ENCODE results near the gene MYCBPAP.

The MYCBPAP gene

DNA sequence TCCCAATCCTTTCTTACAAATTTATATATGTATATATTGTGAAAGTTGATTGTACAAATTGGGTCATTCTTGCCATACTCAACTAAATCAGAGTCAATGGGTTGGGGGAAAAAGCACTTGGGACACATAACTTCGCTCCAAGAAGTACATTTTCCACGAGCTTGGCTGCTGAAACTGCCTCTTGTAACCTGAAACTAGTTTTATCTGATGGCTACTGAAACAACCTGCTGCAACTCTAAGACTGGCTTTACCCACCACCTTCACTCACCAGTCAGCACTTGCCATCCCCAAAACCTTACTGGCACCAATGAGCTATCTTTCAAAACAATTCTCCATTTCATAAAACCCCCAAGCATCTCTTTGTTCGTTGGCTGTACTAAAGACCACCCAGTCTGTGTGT is 14.5 kb upstream of the MYCBPAP start:
- no peak for DNase-seq

DNA sequence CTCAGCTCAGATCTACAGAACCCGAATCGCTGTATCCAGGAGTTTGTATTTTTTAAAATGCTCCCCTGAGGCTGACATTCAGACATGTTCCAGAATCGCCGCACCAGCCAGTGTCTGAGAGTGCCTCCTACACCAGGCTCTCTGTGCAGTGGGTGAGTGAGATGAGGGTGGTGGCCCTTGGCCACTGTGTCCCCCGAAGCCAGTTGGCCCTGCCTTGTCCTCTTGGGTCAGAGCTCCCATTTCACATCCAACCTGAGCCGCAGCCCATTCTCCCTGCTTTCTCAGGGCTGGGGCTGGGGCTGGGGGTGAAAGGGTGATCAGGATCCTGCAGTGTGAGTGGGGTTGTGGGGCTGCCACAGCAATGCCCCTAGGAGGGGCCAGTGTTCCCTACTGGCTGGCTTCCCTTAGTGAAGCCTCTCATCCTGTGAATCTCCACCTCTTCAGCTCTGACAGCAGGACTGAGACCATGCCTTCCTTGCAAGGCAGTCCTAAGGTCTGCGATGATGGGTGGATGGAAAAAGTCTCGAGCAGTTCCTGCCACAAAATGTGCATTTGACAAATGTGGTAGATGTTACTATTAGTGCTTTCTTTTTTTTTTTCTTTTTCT is 12.9 kb upstream of the MYCBPAP start:
- no peak for DNase-seq

DNA sequence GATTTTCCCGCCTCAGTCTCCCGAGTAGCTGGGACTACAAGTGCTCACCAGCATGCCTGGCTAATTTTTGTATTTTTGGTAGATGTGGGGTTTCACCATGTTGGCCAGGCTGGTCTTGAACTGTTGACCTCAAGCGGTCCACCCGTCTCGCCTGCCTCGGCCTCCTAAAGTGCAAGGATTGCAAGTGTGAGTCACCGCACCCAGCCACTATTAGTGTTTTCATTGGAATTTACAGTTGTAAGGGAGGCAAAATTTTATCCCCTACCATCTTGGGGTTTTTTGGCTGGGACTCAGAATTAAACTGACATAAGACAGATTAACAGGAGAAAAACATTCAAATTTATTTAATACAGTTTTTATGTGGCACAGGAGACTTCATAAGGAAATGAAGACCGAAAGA is 12.3 kb upstream of the MYCBPAP start:
- no peak for DNase-seq

DNA sequence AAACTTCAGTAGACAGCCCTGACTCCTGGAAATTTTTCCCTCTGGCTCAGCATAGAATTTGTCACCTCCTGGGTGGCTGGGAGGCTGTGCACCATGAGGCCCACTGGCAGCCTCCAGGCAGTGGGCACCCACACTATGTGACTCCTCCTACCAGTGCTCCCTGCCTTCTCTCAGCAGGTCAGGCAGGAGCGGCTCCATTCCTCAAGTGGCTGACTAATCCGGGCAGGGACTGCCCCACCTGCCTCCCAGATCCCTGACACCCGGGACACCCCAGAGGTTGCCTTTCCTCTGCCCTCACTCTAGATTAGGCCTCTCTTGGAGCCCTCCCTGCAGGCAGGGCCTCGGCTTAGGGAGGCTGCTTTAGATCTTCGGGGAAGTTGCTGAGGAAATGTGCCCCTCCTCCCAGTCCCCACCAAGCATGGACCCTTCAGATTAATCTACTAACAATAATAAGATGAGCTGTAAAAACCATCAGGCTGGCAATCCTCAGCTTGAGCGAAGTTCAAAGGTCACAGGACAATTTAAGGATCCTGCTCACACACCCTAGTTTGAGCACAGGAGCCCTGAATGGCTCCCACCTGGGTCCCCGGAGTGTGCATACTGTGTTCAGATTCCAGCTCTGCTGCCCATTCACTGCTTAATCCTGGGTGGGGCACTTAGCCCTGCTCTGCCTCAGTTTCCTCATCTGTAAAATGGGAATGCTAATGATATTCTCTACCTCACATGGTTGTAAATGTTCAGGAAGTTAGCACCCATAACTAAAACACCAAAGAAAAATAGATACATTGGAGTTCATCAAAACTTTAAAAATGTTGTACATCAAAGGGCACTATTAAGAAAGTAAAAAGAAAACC is 10.0 kb upstream of the MYCBPAP start:
- no peak for DNase-seq

DNA sequence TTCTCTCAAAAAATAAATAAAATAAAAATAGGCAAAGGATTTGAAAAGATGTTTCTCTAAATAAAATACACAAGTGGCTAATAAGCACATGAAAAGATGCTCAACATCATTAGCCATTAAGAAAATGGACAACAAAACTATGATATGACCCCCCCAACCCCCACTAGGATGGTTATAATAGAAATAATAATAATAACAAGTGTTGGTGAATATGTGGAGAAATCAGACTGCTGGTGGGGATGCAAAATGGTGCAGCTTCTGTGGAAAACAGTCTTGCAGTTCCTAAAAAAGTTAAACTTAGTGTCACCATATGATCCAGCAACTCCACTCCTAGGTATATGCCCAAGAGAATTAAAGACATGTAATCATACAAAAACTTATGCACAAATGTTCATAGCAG is 9.0 kb upstream of the MYCBPAP start:
- DNase-seq: no peak

DNA sequence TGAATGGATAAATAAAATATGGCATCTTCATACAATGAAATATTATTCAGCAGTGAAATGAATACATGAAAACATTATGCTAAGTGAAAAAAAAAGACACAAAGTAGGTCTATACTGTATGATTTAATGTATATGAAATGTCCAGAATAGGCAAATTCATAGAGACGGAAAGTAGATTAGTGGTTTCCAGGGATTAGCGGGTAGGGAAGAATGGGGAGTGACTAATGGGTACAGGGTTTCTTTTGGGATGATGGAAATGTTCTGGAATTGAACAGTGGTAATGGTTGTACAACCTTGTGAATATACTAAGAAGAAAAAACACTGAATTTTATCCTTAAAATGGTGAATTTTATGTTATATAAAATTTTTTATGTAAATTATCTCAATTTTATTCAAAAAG is 8.5 kb upstream of the MYCBPAP start:
- no peak for DNase-seq

DNA sequence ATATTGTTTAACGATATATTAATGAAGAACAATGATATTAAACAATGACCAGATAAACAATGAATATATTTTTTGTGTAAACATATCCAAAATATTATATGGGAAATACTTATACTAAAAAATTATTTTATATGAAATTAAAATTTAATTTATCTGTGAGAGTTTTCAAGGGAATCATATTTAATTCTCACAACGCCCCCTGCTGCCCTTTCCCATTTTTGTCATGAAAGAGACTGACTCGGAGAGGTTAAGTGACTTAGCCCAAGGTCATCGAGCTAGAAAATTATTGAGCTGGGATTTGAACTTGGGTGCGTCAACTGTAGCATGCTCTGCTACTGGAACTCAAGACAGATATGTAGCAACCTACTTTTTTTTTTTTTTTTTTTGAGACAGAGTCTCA is 7.2 kb upstream of the MYCBPAP start:
- peak; percentile 35 for DNase-seq

DNA sequence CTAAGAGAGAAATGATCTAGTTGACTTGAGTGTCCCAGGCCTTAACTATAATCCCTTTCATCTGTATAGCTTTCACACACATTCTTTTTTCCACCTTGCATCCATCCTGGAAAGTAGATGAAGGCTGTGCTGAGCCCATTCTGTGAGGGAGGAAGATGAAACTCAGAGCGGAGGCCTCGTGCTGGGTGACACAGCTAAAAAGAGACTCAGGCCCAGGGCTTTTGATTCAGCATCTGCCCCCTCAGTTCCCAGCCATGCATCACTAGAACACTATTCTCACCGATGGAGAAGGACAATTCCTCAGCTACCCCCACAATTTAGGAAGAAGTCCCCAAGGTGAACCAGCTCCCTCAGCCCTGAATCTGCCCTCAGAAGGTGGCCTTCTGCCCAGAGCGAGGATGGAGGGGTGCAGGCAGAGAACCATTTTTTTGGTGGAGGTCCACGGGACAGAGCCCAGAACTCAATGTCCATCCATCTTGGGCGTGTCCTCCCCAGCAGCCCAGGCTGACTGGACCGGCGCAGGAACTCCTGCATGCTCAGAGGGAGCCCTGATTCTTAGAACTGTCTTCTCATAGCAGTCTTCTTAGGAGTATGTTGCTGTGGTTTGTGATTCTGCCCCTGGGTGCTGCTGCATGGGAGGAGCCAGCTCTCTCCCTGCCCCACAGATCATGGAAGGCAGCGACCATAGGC is 5.8 kb upstream of the MYCBPAP start:
- DNase-seq: no peak

DNA sequence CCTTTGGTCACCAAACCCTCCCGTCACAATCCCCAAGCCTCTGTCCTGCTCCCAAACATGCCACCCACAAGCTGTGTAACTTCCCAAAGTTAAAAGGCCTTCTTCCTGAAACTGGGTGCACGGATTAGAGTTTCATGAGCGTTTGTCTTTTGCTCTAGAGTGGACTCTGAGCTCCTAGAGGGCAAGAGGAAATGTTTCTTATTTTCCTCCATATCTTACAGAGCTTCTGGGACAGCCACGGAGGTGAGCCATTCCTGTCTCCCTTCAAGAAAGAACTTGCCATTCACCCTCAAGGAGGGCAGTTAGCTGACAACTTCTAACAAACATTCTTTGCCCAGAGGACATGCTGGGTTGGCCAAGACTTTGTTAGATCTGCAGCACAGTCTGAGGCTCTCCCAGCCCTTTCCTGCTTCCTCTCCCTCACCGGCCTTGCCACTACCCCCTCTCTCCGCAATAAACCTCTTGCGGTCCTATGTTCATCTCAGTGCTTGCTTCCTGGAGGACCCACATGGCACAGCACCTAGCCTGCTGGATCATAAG is 2.6 kb upstream of the MYCBPAP start:
- no peak for DNase-seq

DNA sequence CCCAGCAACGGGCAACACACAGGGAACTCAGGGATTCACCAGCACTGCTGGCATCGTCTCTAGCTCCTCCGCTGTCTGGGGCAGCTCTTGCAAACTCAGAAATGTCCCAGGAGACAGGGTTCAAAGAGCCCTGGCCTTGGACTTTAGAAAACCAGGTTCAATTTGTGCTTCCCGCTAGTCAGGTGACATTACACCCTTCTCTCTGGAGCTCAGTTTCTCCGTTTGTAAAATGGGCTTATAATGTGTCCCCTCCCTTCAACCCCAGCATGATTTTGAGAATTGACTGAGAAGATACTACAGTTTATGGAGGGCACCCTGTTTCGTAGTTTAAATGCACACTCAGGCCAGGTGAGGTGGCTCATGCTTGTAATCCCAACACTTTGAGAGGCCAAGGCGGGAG is 1.9 kb upstream of the MYCBPAP start:
- no peak for DNase-seq

DNA sequence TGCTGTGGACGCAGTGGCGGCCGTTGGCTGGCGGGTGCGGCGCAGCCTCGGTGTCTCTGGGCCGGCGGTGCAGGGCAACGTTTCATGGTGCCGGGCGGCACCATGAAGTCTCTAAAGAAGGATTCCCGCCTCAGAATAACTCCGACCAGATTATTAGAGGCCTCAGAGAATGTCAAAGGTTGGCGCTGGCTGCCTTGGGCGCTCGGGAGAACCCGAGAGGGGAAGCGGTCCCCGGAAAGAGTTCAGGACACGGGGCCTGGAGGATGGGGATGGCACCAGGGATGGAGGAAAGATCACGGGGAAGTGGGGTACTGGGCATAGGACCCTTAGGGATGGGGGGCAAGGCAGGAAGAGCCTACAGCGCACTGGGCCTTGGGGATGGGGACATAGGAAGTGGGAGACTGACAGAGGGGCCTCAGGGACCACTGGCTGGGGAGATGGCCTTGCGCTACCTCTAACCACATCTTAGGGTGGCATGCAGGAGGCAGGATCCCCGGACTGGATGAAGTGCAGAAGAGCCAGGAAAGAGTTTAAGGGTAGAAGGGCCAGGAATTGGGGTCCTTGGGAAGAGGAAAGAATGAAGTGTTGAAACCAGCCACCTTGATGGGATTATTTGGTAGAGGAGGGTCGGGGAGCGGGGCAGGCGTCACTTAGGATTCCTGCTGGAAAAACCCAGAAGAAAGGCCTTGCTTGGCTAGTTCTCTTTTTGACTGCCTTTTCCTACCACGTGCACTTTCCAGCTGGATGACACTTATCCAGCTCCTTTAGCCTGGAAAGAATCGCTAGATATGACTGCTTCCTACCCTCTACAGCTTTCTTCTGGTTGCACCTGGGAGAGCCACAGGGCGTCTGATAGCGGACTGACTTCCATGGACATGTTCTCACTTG is 578 bp downstream of the MYCBPAP start:
- no peak for DNase-seq

DNA sequence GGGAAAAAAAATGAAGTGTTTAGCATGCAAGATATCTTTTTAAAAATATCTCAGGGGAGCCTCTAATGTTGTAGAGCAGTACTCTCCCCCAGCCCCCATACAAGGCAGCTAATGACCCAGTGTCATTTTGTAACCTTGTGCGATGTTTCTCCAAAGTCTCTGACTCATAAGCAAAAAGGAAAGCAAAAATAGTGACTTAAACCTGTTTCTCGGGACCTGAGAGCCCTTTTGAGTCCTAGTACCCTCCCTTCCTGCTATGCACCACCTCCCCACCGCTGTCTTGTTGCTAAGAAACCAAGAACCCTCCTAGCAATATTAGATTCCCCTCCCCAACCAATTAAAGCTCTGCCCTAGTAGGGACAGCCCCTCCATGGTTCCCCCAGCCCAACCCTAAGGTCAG is 2.8 kb downstream of the MYCBPAP start:
- peak; percentile 92 for DNase-seq

DNA sequence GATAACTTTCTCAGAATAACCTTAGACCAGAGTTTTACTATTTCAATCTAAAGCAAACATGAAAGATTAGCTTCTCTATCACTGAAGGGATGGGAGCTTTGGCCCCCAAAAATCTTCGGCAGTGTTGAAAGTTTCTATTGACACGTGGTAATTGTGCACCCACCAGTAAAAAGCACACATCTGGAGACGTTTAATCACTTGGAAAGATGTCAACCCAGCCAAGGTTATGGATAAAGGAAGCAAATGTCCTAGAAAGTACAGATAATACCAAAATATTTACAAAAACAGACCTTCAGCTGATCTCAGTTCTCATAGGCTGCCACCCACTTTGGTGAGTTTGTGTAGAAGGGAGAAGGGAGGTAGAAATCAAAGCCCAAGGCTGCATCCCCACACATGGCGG is 5.3 kb downstream of the MYCBPAP start:
- no peak for DNase-seq

DNA sequence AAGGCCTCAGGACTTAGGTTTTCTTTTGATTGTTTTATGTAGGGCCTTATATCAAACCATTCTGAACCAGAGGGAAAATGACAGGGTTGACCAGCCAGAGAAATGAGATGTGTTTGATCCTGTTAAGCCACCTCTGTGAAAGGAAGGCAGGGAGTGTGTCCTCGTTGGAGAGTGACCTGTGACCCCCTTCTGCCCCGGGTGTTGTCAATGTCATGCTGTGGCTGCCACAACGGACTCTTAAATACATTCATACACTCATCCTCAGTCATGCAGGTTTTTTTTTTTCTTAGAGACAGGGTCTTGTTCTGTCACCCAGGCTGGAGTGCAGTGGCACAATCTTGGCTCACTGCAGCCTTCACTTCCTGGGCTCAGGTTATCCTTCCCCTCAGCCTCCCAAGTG is 6.1 kb downstream of the MYCBPAP start:
- DNase-seq: no peak

DNA sequence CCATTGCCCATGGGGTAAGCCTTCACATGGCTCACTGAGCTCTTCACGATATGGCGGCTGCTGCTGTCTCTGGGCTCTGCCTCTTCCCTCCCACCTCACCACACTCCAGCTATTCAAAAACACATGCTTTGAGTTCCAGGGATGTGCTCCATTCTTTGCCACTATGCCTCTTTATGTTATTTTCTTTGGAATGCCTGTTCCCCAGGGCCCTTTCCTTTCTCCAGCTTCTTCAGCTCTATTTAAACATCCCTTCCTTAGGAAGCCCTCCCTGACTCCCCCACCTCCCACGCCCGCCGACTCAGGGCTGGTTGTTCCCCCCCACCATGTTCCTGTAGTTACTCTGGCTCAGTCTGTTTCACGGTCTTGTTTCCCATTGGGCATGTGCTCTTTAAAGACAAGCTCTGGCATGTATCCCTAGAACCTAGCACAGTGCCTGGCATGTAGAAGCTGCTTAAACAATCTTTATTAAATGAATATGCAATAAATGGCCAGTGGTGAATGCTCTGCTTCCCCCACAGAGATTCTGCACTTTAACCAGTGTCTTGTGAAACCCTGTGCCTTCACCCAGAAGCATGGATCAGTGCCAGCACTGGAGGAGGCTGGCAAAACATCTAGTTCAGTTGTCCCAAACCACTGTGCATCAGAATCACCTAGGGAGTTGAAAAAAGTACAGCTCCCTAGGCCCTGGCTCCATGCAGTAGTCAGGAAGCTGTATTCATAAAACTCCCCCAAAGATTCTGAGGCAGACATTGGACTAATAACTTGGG is 6.9 kb downstream of the MYCBPAP start:
- DNase-seq: no peak

DNA sequence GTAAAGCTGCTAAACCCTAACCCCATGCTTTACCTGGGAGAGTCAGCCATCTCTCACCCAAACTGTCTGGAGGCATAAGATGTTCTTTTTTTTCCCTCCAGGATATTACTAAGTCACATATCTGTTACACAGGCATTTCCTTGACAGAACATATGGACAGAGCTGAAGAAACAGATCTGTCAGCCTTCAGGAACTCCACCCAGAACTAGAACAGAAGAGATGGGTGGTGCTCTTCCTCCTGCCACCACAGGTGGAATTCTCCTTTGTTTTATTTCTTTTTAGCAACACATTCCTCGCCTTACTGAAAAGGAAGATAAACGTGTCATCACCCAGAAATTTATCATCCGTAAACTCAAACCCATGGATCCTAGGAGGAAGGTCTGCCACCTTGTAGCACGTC is 8.8 kb downstream of the MYCBPAP start:
- no peak for DNase-seq

DNA sequence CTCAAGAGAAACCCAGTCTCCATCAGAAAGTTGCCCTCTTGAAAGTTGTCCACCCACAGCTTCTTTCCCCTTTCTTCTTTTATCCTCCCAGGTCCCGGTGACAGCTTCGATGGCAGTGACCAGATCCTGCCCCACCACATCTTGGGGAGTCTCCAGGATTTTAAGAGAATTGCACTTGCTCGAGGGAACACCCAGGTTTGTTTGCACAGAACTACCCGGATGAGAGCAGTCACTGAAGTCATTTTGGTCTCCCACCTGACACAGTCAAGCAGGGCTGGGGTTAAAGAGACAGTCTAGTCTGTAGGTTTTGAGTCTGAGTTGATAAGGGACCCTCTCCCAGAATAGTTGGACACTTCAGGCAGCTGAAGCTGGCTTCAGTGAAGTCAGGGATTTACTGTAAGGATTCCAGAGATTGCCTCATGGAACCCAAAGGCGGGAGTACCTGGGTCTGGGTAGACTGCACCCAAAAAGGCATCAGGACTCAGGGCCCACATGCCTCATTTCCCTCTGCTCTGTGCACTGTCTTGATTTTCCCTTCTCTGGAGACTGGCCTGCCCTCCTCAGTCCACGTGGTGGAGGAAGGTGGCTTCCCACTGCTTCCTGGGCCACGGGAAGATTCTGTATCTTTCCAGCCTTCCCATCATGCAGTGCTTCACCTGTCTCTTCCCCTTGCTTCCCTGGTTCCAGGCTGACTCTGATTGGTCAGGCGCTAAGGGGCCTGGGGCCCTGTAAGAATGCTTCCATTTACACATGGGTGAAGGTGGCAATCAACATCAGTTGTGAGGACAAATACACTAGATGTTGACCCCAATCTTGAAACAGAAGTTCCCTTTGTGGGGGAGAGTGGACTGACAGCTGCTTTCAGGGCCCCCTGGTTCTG is 9.5 kb downstream of the MYCBPAP start:
- DNase-seq: no peak

DNA sequence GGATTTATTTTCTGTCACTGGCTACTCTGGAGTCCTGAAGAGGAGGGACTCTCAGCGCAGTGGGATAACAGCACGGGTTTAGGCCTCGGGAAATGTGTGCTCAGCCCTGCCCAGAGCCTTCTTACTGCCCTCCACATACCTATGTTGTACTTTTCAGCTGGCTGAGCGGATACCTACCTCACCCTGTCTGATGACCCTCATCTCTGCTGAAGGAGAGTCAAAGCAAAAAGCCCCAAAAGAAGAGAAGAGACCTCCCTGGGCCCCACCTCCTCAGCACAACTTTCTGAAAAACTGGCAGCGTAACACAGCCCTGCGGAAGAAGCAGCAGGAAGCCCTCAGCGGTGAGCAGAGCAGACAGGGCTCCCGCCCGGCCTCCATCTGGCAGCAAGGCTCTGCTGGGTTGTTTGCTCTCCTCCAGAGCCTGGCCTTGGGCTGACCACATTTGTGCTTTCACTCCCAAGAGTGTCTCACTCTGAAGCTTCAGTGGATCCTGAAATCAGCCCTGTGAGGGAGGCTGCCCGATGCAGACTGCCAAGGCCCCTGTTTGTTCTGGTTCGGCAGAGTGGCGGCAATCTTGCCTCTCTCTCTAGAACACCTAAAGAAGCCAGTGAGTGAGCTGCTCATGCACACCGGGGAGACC is 10.3 kb downstream of the MYCBPAP start:
- no peak for DNase-seq

DNA sequence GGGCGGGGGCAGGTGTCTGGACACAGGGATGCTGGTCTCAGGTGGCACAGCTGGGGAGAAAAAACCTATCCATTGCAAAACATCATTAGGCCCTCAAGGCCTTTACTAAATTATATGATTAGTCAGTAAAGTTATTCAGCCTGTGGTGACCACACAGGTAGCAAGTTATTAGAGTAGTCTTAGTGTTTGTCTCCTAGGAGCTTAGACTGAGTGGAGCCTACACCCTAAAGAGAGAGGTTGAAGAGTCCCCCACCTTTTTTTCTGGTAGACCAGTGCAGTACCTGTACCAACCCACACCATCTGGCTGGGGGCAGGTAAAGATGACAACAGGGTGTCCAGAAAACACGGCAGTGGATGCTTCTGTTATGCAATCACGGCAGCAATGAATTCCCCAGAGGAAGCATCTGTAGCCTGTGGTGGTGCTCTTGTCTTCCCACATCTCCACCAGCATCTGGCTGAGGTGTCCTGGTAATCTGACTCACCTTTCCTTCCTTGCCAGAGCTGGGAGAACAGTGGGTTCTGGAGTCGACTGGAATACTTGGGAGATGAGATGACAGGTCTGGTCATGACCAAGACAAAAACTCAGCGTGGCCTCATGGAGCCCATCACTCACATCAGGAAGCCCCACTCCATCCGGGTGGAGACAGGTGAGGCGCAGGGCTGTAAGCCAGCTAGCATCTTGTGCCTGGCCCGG is 11.0 kb downstream of the MYCBPAP start:
- DNase-seq: no peak

DNA sequence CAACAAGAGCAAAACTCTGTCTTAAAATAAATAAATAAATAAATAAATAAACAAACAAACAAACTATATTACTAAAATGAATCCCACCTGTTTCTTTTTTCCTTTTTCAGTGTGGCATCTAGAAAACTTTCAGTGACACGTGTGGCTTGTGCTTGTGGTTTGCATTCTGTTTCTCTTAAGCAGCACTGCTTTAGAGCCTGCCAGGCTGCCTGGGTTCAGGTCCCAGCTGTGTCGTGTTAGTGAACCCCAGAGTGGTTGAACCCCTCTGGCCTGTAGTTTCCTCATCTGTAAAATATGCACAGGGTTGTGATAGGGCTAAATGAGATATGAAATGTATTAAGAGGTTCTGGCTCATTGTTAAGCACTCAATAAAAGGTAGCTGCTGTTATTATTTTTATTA is 12.2 kb downstream of the MYCBPAP start:
- no peak for DNase-seq

All from activated CD4-positive, alpha-beta T cell treated with anti-CD3 and anti-CD28 coated beads, Interleukin-10, Interleukin-2, amounts not matched to agents 100 ng/mL and 50 ng/mL, durations not matched to agents 16 hours and 8 hours (primary cell).